Measurements from ENCODE around the gene ANO4.

Gene ANO4

DNA sequence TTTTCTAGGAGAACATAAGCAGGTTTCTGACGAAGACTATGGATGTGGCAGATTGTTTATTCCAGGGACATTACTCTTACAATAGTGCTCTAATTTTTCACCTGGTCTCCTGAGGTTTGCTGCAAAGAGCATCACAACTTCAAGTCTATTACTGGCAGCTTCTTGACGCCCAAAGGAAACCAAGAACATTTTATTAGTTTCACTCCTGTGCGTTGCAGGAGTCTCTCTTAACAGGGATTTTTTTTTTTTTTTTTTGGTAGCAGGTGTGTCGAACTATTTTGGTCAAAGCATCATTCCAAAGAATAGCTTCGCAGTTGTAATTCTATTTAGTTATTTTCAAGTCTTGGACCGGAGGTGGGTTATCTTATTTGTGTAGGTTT, 1.2 kb downstream of the ANO4 start:
- DNase-seq (ENCODE audit: low read depth in 1 of 2, low spot score in 1 of 2), result no peak
- TF ChIP-seq POLR2AphosphoS5 (IDR thresholded peaks at IDR 0.05; ENCODE audit: low read depth), result no peak
- Histone ChIP-seq H3K27ac (replicated peaks) (no peak overlapping the region), H3K27me3 (ENCODE audit: insufficient read depth, poor library complexity, severe bottlenecking) (peaks cover 17% of the 10 kb centered on the region), H3K4me3 (replicated peaks; ENCODE audit: insufficient read depth, low read length) (no peak overlapping the region)

DNA sequence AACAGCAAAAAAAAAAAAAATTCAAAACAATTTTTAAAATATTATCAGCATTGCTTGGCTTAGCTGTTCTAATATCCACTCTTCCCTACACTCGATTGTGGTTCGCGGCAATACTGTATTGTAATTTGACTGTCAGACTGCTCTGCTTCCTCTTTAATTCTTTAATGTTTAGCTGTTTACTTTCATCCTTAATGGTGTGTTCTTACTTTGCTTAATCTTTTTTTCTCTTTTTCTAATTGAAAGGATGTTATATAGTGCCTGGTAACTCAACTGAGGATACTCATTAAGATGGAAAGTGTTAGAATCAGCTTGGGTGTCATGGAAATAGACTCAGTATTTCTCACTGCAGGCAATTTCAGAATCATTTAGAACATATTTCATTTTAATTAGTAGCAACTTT, 2.0 kb downstream of the ANO4 start:
- Histone ChIP-seq H3K27ac (replicated peaks) (no peak overlapping the region), H3K4me3 (replicated peaks; ENCODE audit: insufficient read depth, low read length) (no peak overlapping the region), H3K27me3 (ENCODE audit: insufficient read depth, poor library complexity, severe bottlenecking) (peaks cover 17% of the 10 kb centered on the region)
- no peak for DNase-seq (ENCODE audit: low read depth in 1 of 2, low spot score in 1 of 2)
- TF ChIP-seq, protein P1, sequence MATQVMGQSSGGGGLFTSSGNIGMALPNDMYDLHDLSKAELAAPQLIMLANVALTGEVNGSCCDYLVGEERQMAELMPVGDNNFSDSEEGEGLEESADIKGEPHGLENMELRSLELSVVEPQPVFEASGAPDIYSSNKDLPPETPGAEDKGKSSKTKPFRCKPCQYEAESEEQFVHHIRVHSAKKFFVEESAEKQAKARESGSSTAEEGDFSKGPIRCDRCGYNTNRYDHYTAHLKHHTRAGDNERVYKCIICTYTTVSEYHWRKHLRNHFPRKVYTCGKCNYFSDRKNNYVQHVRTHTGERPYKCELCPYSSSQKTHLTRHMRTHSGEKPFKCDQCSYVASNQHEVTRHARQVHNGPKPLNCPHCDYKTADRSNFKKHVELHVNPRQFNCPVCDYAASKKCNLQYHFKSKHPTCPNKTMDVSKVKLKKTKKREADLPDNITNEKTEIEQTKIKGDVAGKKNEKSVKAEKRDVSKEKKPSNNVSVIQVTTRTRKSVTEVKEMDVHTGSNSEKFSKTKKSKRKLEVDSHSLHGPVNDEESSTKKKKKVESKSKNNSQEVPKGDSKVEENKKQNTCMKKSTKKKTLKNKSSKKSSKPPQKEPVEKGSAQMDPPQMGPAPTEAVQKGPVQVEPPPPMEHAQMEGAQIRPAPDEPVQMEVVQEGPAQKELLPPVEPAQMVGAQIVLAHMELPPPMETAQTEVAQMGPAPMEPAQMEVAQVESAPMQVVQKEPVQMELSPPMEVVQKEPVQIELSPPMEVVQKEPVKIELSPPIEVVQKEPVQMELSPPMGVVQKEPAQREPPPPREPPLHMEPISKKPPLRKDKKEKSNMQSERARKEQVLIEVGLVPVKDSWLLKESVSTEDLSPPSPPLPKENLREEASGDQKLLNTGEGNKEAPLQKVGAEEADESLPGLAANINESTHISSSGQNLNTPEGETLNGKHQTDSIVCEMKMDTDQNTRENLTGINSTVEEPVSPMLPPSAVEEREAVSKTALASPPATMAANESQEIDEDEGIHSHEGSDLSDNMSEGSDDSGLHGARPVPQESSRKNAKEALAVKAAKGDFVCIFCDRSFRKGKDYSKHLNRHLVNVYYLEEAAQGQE (IDR thresholded peaks at IDR 0.05; ENCODE audit: insufficient replicate concordance, low read depth), result no peak
- TF ChIP-seq GABPA (IDR thresholded peaks at IDR 0.05; ENCODE audit: low read depth) (no peak), SPI1 (IDR thresholded peaks at IDR 0.05; ENCODE audit: borderline replicate concordance, low read depth) (no peak), POLR2AphosphoS5 (IDR thresholded peaks at IDR 0.05; ENCODE audit: low read depth) (no peak)
- TF ChIP-seq, protein P2, sequence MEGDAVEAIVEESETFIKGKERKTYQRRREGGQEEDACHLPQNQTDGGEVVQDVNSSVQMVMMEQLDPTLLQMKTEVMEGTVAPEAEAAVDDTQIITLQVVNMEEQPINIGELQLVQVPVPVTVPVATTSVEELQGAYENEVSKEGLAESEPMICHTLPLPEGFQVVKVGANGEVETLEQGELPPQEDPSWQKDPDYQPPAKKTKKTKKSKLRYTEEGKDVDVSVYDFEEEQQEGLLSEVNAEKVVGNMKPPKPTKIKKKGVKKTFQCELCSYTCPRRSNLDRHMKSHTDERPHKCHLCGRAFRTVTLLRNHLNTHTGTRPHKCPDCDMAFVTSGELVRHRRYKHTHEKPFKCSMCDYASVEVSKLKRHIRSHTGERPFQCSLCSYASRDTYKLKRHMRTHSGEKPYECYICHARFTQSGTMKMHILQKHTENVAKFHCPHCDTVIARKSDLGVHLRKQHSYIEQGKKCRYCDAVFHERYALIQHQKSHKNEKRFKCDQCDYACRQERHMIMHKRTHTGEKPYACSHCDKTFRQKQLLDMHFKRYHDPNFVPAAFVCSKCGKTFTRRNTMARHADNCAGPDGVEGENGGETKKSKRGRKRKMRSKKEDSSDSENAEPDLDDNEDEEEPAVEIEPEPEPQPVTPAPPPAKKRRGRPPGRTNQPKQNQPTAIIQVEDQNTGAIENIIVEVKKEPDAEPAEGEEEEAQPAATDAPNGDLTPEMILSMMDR (IDR thresholded peaks at IDR 0.05; ENCODE audit: insufficient read depth, low read length), result no peak

DNA sequence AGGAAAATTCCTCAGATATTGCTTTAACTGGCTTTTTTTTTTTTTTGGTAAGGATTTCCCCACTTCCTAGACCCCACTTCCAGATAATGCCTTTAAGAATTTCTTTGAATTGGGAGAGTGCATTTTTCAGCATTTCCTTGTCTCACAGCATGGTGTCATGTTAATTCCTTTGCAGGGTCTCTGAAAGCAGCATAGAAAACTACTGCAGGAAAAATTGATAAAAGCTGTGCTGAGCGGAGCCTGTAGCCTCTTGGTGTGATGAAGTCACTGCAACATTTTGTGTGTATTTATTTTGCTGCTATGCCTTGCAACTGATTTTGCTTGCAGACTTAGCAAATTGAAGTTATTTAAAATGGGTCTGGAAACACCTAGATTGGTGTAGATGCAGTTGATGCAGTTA, 2.7 kb downstream of the ANO4 start:
- Histone ChIP-seq H3K27me3 (ENCODE audit: insufficient read depth, poor library complexity, severe bottlenecking) (peaks cover 17% of the 10 kb centered on the region), H3K27ac (replicated peaks) (no peak overlapping the region), H3K4me3 (replicated peaks; ENCODE audit: insufficient read depth, low read length) (no peak overlapping the region)
- no peak for DNase-seq (ENCODE audit: low read depth in 1 of 2, low spot score in 1 of 2)
- no peak for TF ChIP-seq POLR2AphosphoS5 (IDR thresholded peaks at IDR 0.05; ENCODE audit: low read depth)
- no peak for TF ChIP-seq SPI1 (IDR thresholded peaks at IDR 0.05; ENCODE audit: borderline replicate concordance, low read depth)
- TF ChIP-seq, protein P2 (IDR thresholded peaks at IDR 0.05; ENCODE audit: insufficient read depth, low read length), result no peak
- TF ChIP-seq GABPA (IDR thresholded peaks at IDR 0.05; ENCODE audit: low read depth), result no peak
- TF ChIP-seq, protein P1 (IDR thresholded peaks at IDR 0.05; ENCODE audit: insufficient replicate concordance, low read depth), result no peak

DNA sequence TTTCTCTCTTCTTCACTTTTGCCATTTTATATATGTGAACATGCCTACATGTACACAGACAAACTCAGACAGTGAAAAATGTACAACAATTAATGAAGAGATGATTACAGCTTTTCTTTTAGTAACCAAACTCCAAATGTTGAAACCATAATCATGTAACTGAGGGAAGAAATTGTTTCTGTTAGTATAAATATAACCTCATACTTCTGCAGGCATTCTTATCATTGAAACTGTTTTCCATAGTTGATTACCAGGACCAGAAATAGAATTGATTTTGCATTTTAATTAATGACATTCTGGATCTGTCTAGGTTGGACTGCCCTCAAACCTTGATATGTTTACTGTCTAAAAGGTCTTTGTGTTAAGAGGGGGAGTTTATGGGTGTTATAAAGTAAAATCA, 3.2 kb downstream of the ANO4 start:
- H3K4me3 ChIP-seq (replicated peaks; ENCODE audit: insufficient read depth, low read length), result no peak overlapping the region
- DNase-seq (ENCODE audit: low read depth in 1 of 2, low spot score in 1 of 2), result no peak
- TF ChIP-seq SPI1 (IDR thresholded peaks at IDR 0.05; ENCODE audit: borderline replicate concordance, low read depth) (no peak), GABPA (IDR thresholded peaks at IDR 0.05; ENCODE audit: low read depth) (no peak), POLR2AphosphoS5 (IDR thresholded peaks at IDR 0.05; ENCODE audit: low read depth) (no peak)
- TF ChIP-seq, protein P1 (IDR thresholded peaks at IDR 0.05; ENCODE audit: insufficient replicate concordance, low read depth), result no peak
- TF ChIP-seq, protein P2 (IDR thresholded peaks at IDR 0.05; ENCODE audit: insufficient read depth, low read length), result no peak

More for the DNA sequence above, 3.2 kb downstream of the ANO4 start:
- H3K27ac ChIP-seq (replicated peaks), result no peak overlapping the region
- peaks cover 17% of the 10 kb centered on the region for H3K27me3 ChIP-seq (ENCODE audit: insufficient read depth, poor library complexity, severe bottlenecking)

Measured in HL-60 (cell line).